IMR-90 (cell line): ENCODE data around the gene GCNA.

Experiments used
- BHLHE40 ChIP-seq: fragments of 150-350 bp; IDR thresholded peaks from 2 replicates; pipeline ENCODE4 v1.6.1; 2016; ENCODE audit warnings: mild to moderate bottlenecking, low read depth, low read length
- CEBPB ChIP-seq: IDR thresholded peaks from 2 replicates; pipeline ENCODE4 v1.6.1; 2012; ENCODE audit warnings: low read depth, low read length, improper control_type of control experiment
- CHD1 ChIP-seq: IDR thresholded peaks from 2 replicates; pipeline ENCODE4 v1.6.1; 2012; ENCODE audit warnings: low read depth, low read length, improper control_type of control experiment
- CTCF ChIP-seq: conservative IDR thresholded peaks from 2 replicates; pipeline ENCODE4 v1.5.1; 2012; ENCODE audit warnings: mild to moderate bottlenecking, low read depth, low read length, improper control_type of control experiment
- ELK1 ChIP-seq: fragments of 150-350 bp; IDR thresholded peaks from 2 replicates; pipeline ENCODE4 v1.6.1; 2016; ENCODE audit warnings: low read depth, mild to moderate bottlenecking, low read length, moderate library complexity, borderline replicate concordance
- FOS ChIP-seq: fragments of 150-350 bp; IDR thresholded peaks from 2 replicates; pipeline ENCODE4 v1.6.1; 2016; ENCODE audit warnings: low read depth, low read length
- MAZ ChIP-seq: IDR thresholded peaks from 2 replicates; pipeline ENCODE4 v1.6.1; 2012; ENCODE audit warnings: low read depth, mild to moderate bottlenecking, low read length, improper control_type of control experiment, moderate library complexity, borderline replicate concordance
- MXI1 ChIP-seq: IDR thresholded peaks from 2 replicates; pipeline ENCODE4 v1.6.1; 2012; ENCODE audit warnings: low read depth, mild to moderate bottlenecking, low read length, moderate library complexity, borderline replicate concordance
- NFE2L2 ChIP-seq: fragments of 150-350 bp; IDR thresholded peaks from 2 replicates; pipeline ENCODE4 v1.6.1; 2016; ENCODE audit warnings: low read depth, mild to moderate bottlenecking, low read length
- POLR2A ChIP-seq: IDR thresholded peaks from 2 replicates; pipeline ENCODE4 v1.6.1; 2012; ENCODE audit warnings: mild to moderate bottlenecking, low read depth, low read length
- RAD21 ChIP-seq: IDR thresholded peaks from 2 replicates; pipeline ENCODE4 v1.6.1; 2012; ENCODE audit warnings: low read length, improper control_type of control experiment
- RCOR1 ChIP-seq: IDR thresholded peaks from 2 replicates; pipeline ENCODE4 v1.6.1; 2012; ENCODE audit warnings: mild to moderate bottlenecking, low read length, improper control_type of control experiment; ENCODE audit not compliant: insufficient replicate concordance
- SMC3 ChIP-seq: fragments of 150-350 bp; IDR thresholded peaks from 2 replicates; pipeline ENCODE4 v1.6.1; 2016; ENCODE audit warnings: low read depth, mild to moderate bottlenecking, antibody characterized with exemption, low read length, moderate library complexity
- USF2 ChIP-seq: fragments of 150-350 bp; IDR thresholded peaks from 2 replicates; pipeline ENCODE4 v1.6.1; 2017; ENCODE audit warnings: mild to moderate bottlenecking, antibody characterized with exemption, low read length, low read depth

- no peak for TF ChIP-seq CTCF
- TF ChIP-seq MXI1: no peak
- no peak for TF ChIP-seq POLR2A
- TF ChIP-seq CHD1: no peak
- TF ChIP-seq CEBPB: no peak
- no peak for TF ChIP-seq RAD21
- TF ChIP-seq ELK1: no peak
- no peak for TF ChIP-seq FOS
- no peak for TF ChIP-seq SMC3
- no peak for TF ChIP-seq USF2
- no peak for TF ChIP-seq MAZ
- no peak for TF ChIP-seq BHLHE40
- TF ChIP-seq NFE2L2: no peak
- no peak for TF ChIP-seq RCOR1
These were observed 44.6 kb downstream of the GCNA start for GRCh38 chrX:71622576-71623450.
